Stimulated activated CD8-positive, alpha-beta memory T cell treated with anti-CD3 and anti-CD28 coated beads, Interleukin-2, amount 100 ng/mL, for 48 hours (primary cell): ENCODE measurements around the gene KRT74.

Source experiments
- DNase-seq, 2 donors: peaks; one replicate each; pipeline ENCODE4 v3.0.0-alpha.2; 2020; ENCODE audit warnings: low read depth in 2 of 2

Gene KRT74

GRCh38 chr12:52573306-52573705 lies 337 bp downstream of the KRT74 start:
- no peak for DNase-seq

DNA sequence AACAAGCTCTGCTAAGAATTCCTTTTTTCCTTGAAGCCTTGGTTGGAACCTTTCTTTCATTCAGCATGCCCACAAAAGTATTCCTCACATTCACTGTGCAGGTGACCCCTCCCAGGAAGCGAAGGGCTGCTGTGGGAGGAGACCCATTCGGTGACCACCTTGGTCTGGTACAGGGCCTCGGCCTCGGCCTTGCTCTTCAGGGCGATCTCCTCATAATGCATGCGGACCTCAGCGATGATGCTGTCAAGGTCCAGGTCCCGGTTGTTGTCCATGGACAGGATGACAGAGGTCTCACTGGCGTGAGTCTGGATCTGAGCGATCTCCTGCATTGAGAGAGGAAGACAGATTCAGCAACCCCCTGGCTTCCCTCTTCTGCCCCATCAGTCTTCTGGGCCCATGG lies 3.1 kb downstream of the KRT74 start:
- DNase-seq, result no peak

GRCh38 chr12:52568111-52568510 lies 5.5 kb downstream of the KRT74 start:
- DNase-seq, result no peak

GRCh38 chr12:52566847-52567291 lies 6.8 kb downstream of the KRT74 start:
- peak in 1 of 2 donors; percentile 1 for DNase-seq

DNA sequence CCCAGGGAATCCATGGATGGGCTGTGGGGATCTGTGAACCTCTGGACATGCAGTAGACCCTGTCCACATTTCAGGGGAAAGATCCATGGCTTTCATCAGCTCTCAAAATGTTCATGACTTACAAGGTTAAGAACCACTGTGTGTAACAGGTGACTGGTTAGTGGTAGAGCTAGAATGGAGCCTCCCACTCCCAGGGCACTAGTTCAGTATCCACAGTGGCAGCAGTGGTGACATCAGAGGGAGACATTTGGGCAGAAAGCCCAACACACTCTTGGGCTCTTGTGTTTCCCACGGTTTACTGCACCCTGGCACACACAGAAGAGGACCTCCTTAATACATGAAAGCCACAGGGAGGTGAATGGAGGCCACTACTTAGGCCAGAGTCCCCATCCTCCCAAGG lies 9.1 kb downstream of the KRT74 start:
- DNase-seq, result no peak

DNA sequence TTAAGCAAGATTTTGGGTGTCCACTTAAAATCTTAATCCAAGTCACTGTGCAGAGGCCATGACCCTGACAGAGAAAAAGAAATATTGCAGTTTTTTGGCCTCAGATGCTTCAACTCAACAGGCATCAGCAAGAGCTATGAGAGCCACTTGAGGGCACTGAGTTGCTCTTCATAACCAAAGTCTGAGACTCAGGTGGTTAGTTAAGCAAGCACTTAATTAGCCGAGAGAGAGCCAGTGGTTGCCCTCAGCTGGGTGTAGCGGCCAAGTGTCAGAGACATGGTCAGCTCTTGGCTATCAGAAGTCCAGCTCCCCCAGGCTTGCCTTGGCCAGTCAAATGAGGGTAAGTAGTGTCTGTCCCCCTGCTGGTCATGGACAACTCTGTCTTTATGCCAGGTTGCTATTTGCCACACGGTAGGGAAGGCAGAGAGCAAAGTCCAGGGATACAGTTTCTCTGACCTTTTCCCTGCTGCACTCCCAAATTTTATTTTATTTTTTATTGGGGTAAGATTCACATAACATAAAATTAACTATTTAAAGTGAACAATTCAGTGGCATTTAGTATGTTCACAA lies 11.7 kb downstream of the KRT74 start:
- no peak for DNase-seq

DNA sequence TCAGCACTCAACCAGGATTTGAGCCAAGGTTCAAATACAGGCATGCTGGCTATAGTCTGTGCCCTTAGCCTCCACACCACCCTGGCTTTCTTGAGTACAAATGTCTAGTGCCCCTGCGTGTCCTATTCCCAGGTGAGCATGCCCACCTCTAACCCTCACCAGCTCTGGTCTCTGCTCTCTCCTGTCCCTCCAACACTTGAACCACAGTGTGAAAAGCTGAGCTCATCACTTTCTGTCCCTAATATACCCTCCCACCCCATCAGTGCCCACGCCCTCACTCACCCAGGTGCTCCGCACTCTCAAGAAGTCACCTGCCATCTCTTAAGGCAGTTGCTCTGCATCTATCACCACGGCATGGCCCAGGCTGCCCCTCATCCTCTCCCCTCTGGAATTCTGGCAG lies 13.7 kb downstream of the KRT74 start:
- DNase-seq, result no peak

GRCh38 chr12:52558781-52559445 lies 14.7 kb downstream of the KRT74 start:
- DNase-seq, result no peak

DNA sequence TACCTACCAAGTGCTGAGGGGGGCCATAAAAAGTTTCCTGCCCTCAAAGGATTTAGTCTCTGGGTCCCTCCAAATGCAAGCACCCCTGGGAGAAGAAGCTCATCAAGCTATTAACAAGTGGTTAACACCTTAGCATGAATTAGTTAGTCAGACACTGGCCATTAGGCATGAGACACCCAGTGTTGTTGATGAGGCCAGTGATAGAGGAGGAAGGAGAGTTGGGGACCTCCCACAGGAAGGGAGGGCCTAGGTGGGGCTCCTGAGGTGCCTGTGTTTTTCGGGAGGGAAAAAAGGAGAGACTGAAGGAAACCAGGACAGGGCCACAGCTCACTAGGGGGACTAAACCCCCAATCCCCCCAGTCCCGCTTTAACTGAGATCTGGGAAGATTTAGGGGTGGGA lies 16.2 kb downstream of the KRT74 start:
- DNase-seq, result no peak

DNA sequence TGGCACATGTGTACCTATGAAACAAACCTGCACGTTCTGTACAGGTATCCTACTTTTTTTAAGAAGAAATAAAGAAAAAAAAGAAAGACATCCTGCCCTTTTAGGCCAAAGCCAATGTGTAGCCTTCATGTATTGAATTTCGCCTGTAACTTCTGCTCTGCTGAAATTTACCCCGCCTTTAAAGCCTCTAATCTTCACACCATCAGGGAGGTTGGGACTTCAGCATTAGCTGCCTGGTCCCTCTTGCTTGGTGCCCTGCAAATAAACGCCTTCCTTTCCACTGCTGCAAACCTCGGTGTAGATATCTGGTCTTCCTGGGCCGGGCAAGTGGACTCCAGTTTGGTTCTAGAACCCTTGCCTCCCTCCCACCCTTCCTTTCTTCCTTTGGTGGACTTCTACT lies 18.1 kb downstream of the KRT74 start:
- no peak for DNase-seq

- DNase-seq, result no peak
These were observed 20.9 kb downstream of the KRT74 start, which contains the start of gene KRT71 for GRCh38 chr12:52552681-52553195. Gene KRT71, minus strand, starts transcription at chr12:52553145. Its CDS starts 68 bp downstream, at chr12:52553077.

DNA sequence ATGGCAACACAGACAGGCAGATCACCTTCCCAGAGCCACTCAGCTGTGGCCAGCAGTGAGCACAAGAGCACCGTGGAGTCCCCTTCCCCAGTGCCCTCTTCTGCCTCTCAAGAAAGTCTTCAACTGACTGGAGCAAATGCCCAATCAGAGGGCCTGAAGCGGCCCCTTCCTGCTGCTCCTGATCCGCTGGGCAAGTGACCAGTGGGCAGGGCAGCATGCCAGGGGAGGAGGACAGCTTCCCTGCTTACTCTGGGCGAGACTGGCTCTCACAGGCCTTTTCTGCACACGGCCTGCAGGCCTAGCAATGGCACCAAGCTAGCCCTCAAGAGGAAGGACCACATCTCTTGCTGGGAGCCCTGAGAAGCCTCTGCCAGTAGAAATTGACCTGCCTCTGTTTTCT lies 21.6 kb downstream of the KRT74 start:
- no peak for DNase-seq

GRCh38 chr12:52551216-52551865 lies 22.3 kb downstream of the KRT74 start:
- no peak for DNase-seq

GRCh38 chr12:52546126-52546525 lies 27.5 kb downstream of the KRT74 start:
- DNase-seq, result no peak

- no peak for DNase-seq
These were observed 29.4 kb downstream of the KRT74 start for GRCh38 chr12:52543985-52544883.

GRCh38 chr12:52542785-52543318 lies 30.8 kb downstream of the KRT74 start:
- no peak for DNase-seq

DNA sequence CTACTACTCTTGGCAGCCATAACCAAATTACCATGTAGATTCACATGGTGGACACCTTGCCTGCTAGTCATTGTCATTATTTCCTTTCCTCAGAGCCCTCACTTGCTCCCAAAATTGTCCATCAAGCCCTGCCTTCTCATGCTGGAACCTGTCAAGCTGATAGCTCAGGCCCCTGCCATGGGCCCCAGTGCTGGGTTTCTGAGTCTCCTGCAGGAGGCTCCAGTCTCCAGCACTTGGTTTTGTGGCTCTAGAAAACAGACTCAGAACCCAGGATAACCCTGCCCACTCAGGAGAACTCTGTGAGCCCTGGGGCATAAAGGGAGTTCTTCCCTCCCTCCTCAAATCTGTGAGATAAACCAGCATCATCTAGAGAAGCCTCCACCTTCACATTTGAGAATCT lies 31.5 kb downstream of the KRT74 start:
- DNase-seq, result no peak

DNA sequence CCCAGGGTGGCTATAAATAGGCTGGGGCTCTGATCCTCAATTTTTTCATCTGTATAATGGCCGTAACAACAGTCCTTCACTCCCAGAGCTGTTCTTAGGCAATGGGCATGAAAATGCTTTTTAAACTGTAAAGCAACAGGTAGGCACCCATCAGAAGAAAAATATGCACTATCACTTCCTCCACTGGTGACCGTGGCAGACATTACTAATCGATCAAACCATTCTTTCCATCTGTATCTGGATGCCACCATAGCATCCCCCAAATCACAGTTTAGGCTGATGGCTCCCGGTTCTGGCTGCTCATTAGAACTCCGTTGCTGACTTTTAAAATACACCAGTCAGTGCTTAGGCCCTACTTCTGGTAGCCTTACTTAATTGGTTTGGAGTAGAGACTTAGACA lies 31.9 kb downstream of the KRT74 start:
- DNase-seq, result no peak

GRCh38 chr12:52540531-52540930 lies 33.1 kb downstream of the KRT74 start:
- DNase-seq, result no peak

DNA sequence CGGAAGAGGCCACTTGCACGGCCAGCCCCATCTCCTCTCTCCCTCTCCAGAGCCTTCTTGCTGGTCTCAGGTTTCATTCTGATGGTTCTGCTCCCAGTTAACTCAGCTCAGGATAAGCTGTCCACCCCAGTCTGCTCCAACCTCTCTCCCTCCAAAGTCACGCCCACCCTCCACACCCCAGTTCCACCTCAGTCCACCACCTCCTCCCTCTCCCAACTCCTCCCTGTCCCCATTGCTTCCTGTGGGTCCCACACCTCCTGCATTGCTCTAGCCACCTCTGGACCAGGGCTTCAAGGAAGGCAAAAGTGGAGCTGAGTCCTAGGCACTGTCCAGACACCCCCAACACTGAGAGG lies 33.8 kb downstream of the KRT74 start:
- DNase-seq, result no peak

DNA sequence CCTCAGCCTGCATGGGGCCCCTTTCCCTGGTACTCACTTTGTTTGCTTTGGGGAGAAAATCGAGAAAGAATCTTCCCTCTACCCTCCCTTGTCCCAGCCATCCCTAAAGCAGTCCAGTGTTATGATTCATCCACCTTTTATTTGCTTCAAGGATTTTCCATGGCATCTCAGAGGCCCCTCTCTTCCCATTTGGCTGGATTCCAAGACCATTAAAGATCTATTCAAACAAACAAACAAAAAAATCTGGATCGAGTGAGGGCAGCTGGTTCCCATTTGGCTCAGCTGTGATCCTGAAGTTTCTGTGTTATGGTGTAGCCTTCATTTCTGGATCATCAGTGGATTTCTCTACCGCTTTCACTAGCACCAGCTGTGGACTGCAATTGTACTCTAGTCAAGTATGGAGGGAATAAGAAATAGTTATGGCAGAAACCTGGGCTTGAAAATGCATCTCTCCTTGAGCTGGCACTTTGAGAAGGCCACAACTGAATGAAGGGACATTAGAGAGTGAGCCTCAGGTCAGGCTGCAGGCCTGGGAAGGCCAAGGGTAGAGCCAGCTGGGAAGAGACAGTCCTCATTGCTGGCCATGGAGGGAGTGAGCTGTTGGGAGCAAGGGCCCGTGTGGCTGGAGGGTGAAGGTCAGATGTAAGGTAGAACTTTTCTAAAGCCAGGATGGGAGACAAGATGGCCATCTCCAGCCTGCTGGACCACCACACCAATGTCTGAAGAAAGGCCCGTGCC lies 34.4 kb downstream of the KRT74 start:
- DNase-seq, result no peak
